Eye (tissue), 1 donor: ENCODE measurements around the gene CFAP107.

Experiments
- DNase-seq: peaks from one replicate; pipeline ENCODE4 v3.0.0-alpha.2; 2015

The CFAP107 gene

GRCh38 chr1:12745126-12745991 is 641 bp upstream of the CFAP107 start:
- no peak for DNase-seq

- no peak for DNase-seq
These were observed 2.9 kb downstream of the CFAP107 start for GRCh38 chr1:12748778-12749355.

GRCh38 chr1:12754738-12755137 is 8.7 kb downstream of the CFAP107 start:
- no peak for DNase-seq

GRCh38 chr1:12756273-12756672 is 10.3 kb downstream of the CFAP107 start:
- no peak for DNase-seq

GRCh38 chr1:12756768-12757413 is 10.9 kb downstream of the CFAP107 start:
- no peak for DNase-seq

GRCh38 chr1:12757836-12758235 is 11.8 kb downstream of the CFAP107 start:
- DNase-seq = no peak

- no peak for DNase-seq
These were observed 14.3 kb downstream of the CFAP107 start for GRCh38 chr1:12760256-12760795.

- DNase-seq = no peak
These were observed 15.8 kb downstream of the CFAP107 start for GRCh38 chr1:12761781-12762180.

GRCh38 chr1:12762766-12763165 is 16.8 kb downstream of the CFAP107 start:
- no peak for DNase-seq

GRCh38 chr1:12763479-12763878 is 17.5 kb downstream of the CFAP107 start:
- no peak for DNase-seq

- no peak for DNase-seq
These were observed 18.0 kb downstream of the CFAP107 start for GRCh38 chr1:12764016-12764415.

- no peak for DNase-seq
These were observed 23.0 kb downstream of the CFAP107 start for GRCh38 chr1:12769031-12769430.

- DNase-seq = no peak
These were observed 24.0 kb downstream of the CFAP107 start for GRCh38 chr1:12769976-12770505.

GRCh38 chr1:12770620-12771019 is 24.6 kb downstream of the CFAP107 start:
- no peak for DNase-seq

- DNase-seq = no peak
These were observed 25.2 kb downstream of the CFAP107 start for GRCh38 chr1:12771186-12771585.

- no peak for DNase-seq
These were observed 26.5 kb downstream of the CFAP107 start for GRCh38 chr1:12772520-12772919.

- DNase-seq = no peak
These were observed 27.4 kb downstream of the CFAP107 start, which contains the start of gene PRAMEF12 for GRCh38 chr1:12773438-12773837. Gene PRAMEF12, plus strand, starts transcription at chr1:12773738. Its CDS starts 1,130 bp downstream, at chr1:12774868.

GRCh38 chr1:12774801-12775345 is 28.9 kb downstream of the CFAP107 start:
- no peak for DNase-seq

- DNase-seq = no peak
These were observed 29.4 kb downstream of the CFAP107 start for GRCh38 chr1:12775443-12775842.

- no peak for DNase-seq
These were observed 31.0 kb downstream of the CFAP107 start for GRCh38 chr1:12776801-12777557.

GRCh38 chr1:12778061-12778460 is 32.1 kb downstream of the CFAP107 start:
- no peak for DNase-seq

GRCh38 chr1:12778907-12779306 is 32.9 kb downstream of the CFAP107 start:
- no peak for DNase-seq
